IMR-90 (cell line): ENCODE measurements around the gene SFXN2. TPM values are rescaled to one million over a fixed set of nuclear protein-coding genes. Genes with fewer than 3 reads are reported as not detected.

Source experiments
- ATAC-seq: fragments of 200-7000 bp; cut with Tn5 transposase; 2 replicates; pipeline ENCODE4 v1.9.1; 2020; ENCODE audit warnings: low read depth, mild to moderate bottlenecking, moderate library complexity
- BruUV-seq: library from RNA; stranded (reverse); fragments of 400-500 nt; replicated peaks from 2 replicates; lab custom pipeline; 2021; lab: Mats Ljungman, UMichigan
- CTCF ChIA-PET: fragments of 300-600 bp; formaldehyde crosslinking; extraction: SDS; loops from one replicate; lab custom pipeline; 2021; ENCODE audit warnings: antibody characterized with exemption; lab: Yijun Ruan, JAX
- POLR2A ChIA-PET: fragments of 300-600 bp; sonication (Branson Sonifier 250); formaldehyde crosslinking; loops from one replicate; lab custom pipeline; 2022; ENCODE audit warnings: antibody characterized with exemption; ENCODE audit not compliant: unreplicated experiment; lab: Charles Lee
- DNase-seq: peaks from one replicate; pipeline ENCODE4 v3.0.0; 2013
- H2AFZ ChIP-seq: replicated peaks from 2 replicates; pipeline ENCODE3; 2013; ENCODE audit warnings: low read length, mild to moderate bottlenecking; ENCODE audit not compliant: poor library complexity
- H2AK5ac ChIP-seq: 2 replicates; pipeline ENCODE4 v1.6.1; 2013; ENCODE audit warnings: low read depth, low read length, inconsistent platforms
- H2AK9ac ChIP-seq: replicated peaks from 2 replicates; pipeline ENCODE3; 2013; ENCODE audit warnings: mild to moderate bottlenecking, low read depth, low read length, moderate library complexity; ENCODE audit not compliant: poor library complexity
- H2BK120ac ChIP-seq: 2 replicates; pipeline ENCODE4 v1.6.1; 2013; ENCODE audit warnings: low read depth, low read length, inconsistent platforms
- H2BK15ac ChIP-seq: 3 replicates; pipeline ENCODE4 v1.6.1; 2013; ENCODE audit warnings: low read depth, low read length, inconsistent platforms
- H2BK20ac ChIP-seq: 2 replicates; pipeline ENCODE4 v1.6.1; 2013; ENCODE audit warnings: low read depth, mild to moderate bottlenecking, inconsistent platforms, low read length, moderate library complexity
- H2BK5ac ChIP-seq: 2 replicates; pipeline ENCODE4 v1.6.1; 2013; ENCODE audit warnings: mild to moderate bottlenecking, low read depth, low read length, inconsistent platforms; ENCODE audit not compliant: poor library complexity, severe bottlenecking
- H3K14ac ChIP-seq: replicated peaks from 2 replicates; pipeline ENCODE4 v1.6.1; 2013; ENCODE audit warnings: low read depth, low read length, inconsistent platforms
- H3K18ac ChIP-seq: 2 replicates; pipeline ENCODE4 v1.6.1; 2013; ENCODE audit warnings: low read depth, low read length, control low read depth
- H3K23ac ChIP-seq: 2 replicates; pipeline ENCODE4 v1.6.1; 2013; ENCODE audit warnings: low read depth, low read length, inconsistent platforms
- H3K27ac ChIP-seq: 2 replicates; pipeline ENCODE4 v1.5.1; 2013; ENCODE audit warnings: mild to moderate bottlenecking, control low read depth, low read length; ENCODE audit not compliant: insufficient read depth
- H3K27me3 ChIP-seq: 2 replicates; pipeline ENCODE4 v1.6.1; 2013; ENCODE audit warnings: low read length; ENCODE audit not compliant: control insufficient read depth, insufficient read depth
- H3K36me3 ChIP-seq: 2 replicates; pipeline ENCODE4 v1.6.1; 2013; ENCODE audit warnings: low read length, mixed read lengths; ENCODE audit not compliant: control insufficient read depth, insufficient read depth
- H3K4ac ChIP-seq: 2 replicates; pipeline ENCODE4 v1.6.1; 2013; ENCODE audit warnings: low read depth, low read length, inconsistent platforms
- H3K4me1 ChIP-seq: 2 replicates; pipeline ENCODE4 v1.6.1; 2013; ENCODE audit warnings: low read length, mixed read lengths; ENCODE audit not compliant: control insufficient read depth, insufficient read depth
- H3K4me2 ChIP-seq: 2 replicates; pipeline ENCODE4 v1.6.1; 2013; ENCODE audit warnings: low read depth, mild to moderate bottlenecking, control low read depth, low read length, moderate library complexity
- H3K4me3 ChIP-seq: 2 replicates; pipeline ENCODE4 v1.5.1; 2013; ENCODE audit warnings: low read depth, mild to moderate bottlenecking, control low read depth, low read length, moderate library complexity; ENCODE audit not compliant: insufficient read depth
- H3K56ac ChIP-seq: 2 replicates; pipeline ENCODE4 v1.6.1; 2013; ENCODE audit warnings: low read length, inconsistent platforms; ENCODE audit not compliant: insufficient read depth; ENCODE audit errors: extremely low read depth
- H3K79me1 ChIP-seq, 2 experiments: 2 replicates each; pipeline ENCODE4 v1.6.1; 2013; ENCODE audit warnings: low read length in 2 of 2, inconsistent platforms in 1 of 2, low read depth in 1 of 2
- H3K9ac ChIP-seq: 2 replicates; pipeline ENCODE4 v1.6.1; 2013; ENCODE audit warnings: low read depth, low read length, control low read depth
- H3K9me1 ChIP-seq: 2 replicates; pipeline ENCODE4 v1.6.1; 2013; ENCODE audit warnings: low read length, inconsistent platforms; ENCODE audit not compliant: insufficient read depth
- H3K9me3 ChIP-seq: 2 replicates; pipeline ENCODE4 v1.6.1; 2013; ENCODE audit warnings: low read length; ENCODE audit not compliant: control insufficient read depth, insufficient read depth
- H4K20me1 ChIP-seq: 2 replicates; pipeline ENCODE4 v1.6.1; 2013; ENCODE audit warnings: low read length, inconsistent platforms; ENCODE audit not compliant: insufficient read depth
- H4K5ac ChIP-seq: 2 replicates; pipeline ENCODE4 v1.6.1; 2013; ENCODE audit warnings: mild to moderate bottlenecking, low read depth, low read length, control low read depth
- H4K8ac ChIP-seq, 2 experiments: 2 replicates each; pipeline ENCODE4 v1.6.1; 2013; ENCODE audit warnings: low read depth in 2 of 2, low read length in 2 of 2, control low read depth in 1 of 2, inconsistent platforms in 1 of 2
- H4K91ac ChIP-seq: 2 replicates; pipeline ENCODE4 v1.6.1; 2013; ENCODE audit warnings: low read depth, low read length, inconsistent platforms; ENCODE audit not compliant: insufficient read depth
- BHLHE40 ChIP-seq: fragments of 150-350 bp; IDR thresholded peaks from 2 replicates; pipeline ENCODE4 v1.6.1; 2016; ENCODE audit warnings: mild to moderate bottlenecking, low read depth, low read length
- CEBPB ChIP-seq: IDR thresholded peaks from 2 replicates; pipeline ENCODE4 v1.6.1; 2012; ENCODE audit warnings: low read depth, low read length, improper control_type of control experiment
- CHD1 ChIP-seq: IDR thresholded peaks from 2 replicates; pipeline ENCODE4 v1.6.1; 2012; ENCODE audit warnings: low read depth, low read length, improper control_type of control experiment
- FOS ChIP-seq: fragments of 150-350 bp; IDR thresholded peaks from 2 replicates; pipeline ENCODE4 v1.6.1; 2016; ENCODE audit warnings: low read depth, low read length
- MAFK ChIP-seq: IDR thresholded peaks from 2 replicates; pipeline ENCODE4 v1.6.1; 2012; ENCODE audit warnings: low read depth, low read length, improper control_type of control experiment
- MAZ ChIP-seq: IDR thresholded peaks from 2 replicates; pipeline ENCODE4 v1.6.1; 2012; ENCODE audit warnings: low read depth, mild to moderate bottlenecking, low read length, improper control_type of control experiment, moderate library complexity, borderline replicate concordance
- MXI1 ChIP-seq: IDR thresholded peaks from 2 replicates; pipeline ENCODE4 v1.6.1; 2012; ENCODE audit warnings: low read depth, mild to moderate bottlenecking, low read length, moderate library complexity, borderline replicate concordance
- NFE2L2 ChIP-seq: fragments of 150-350 bp; IDR thresholded peaks from 2 replicates; pipeline ENCODE4 v1.6.1; 2016; ENCODE audit warnings: low read depth, mild to moderate bottlenecking, low read length
- POLR2A ChIP-seq: IDR thresholded peaks from 2 replicates; pipeline ENCODE4 v1.6.1; 2012; ENCODE audit warnings: mild to moderate bottlenecking, low read depth, low read length
- RAD21 ChIP-seq: IDR thresholded peaks from 2 replicates; pipeline ENCODE4 v1.6.1; 2012; ENCODE audit warnings: low read length, improper control_type of control experiment
- RCOR1 ChIP-seq: IDR thresholded peaks from 2 replicates; pipeline ENCODE4 v1.6.1; 2012; ENCODE audit warnings: mild to moderate bottlenecking, low read length, improper control_type of control experiment; ENCODE audit not compliant: insufficient replicate concordance
- RFX5 ChIP-seq: IDR thresholded peaks from 2 replicates; pipeline ENCODE4 v1.8.0; 2012; ENCODE audit warnings: low read depth, mild to moderate bottlenecking, low read length, moderate library complexity
- SMC3 ChIP-seq: fragments of 150-350 bp; IDR thresholded peaks from 2 replicates; pipeline ENCODE4 v1.6.1; 2016; ENCODE audit warnings: low read depth, mild to moderate bottlenecking, antibody characterized with exemption, low read length, moderate library complexity
- WGBS, 2 experiments: methylation state at CpG; one replicate each; pipeline versions ENCODE4 v1.1.5 to v1.1.7; 2013; ENCODE audit warnings: missing lambda C conversion rate in 2 of 2; ENCODE audit not compliant: insufficient read length in 1 of 2; ENCODE audit errors: extremely low coverage in 2 of 2; 5-methylcytosine and 5-hydroxymethylcytosine counted together
- dilution Hi-C: fragments of 300-500 bp; cut with HindIII; formaldehyde crosslinking; loops from one replicate; pipeline ENCODE4 v1.14.3; 2018; ENCODE audit warnings: low sequenced_read_pairs; ENCODE audit not compliant: unreplicated experiment
- in situ Hi-C: fragments of 300-500 bp; cut with MboI; formaldehyde crosslinking; loops from 3 replicates; pipeline ENCODE4 v1.14.3; 2019; ENCODE audit warnings: low sequenced_read_pairs, inconsistent platforms, mixed read lengths
- intact Hi-C: fragments of 100-400 bp; cut with micrococcal nuclease; formaldehyde crosslinking; loops from 2 replicates; pipeline ENCODE4 v1.10.0; 2022
- polyA plus RNA-seq, 3 experiments: library from polyadenylated mRNA; depleted of rRNA; stranded (reverse); fragments of >200 nt; gene quantifications; 2 replicates each; pipeline ENCODE4 v1.2.3, GENCODE V29; 2012; ENCODE audit warnings: low replicate concordance in 1 of 3
- total RNA-seq: library from RNA; depleted of rRNA; stranded (reverse); fragments of >200 nt; gene quantifications from 2 replicates; pipeline ENCODE4 v1.2.3, GENCODE V29; 2012
- TF ChIP-seq, protein P1 (sequence below): conservative IDR thresholded peaks from 2 replicates; pipeline ENCODE4 v1.5.1; 2012; ENCODE audit warnings: mild to moderate bottlenecking, low read depth, low read length, improper control_type of control experiment
- TF ChIP-seq, protein P2 (sequence below): fragments of 150-350 bp; IDR thresholded peaks from 2 replicates; pipeline ENCODE4 v1.6.1; 2016; ENCODE audit warnings: low read depth, mild to moderate bottlenecking, low read length, moderate library complexity, borderline replicate concordance
- TF ChIP-seq, protein P3 (sequence below): fragments of 150-350 bp; IDR thresholded peaks from 2 replicates; pipeline ENCODE4 v1.6.1; 2017; ENCODE audit warnings: mild to moderate bottlenecking, antibody characterized with exemption, low read length, low read depth

SFXN2 gene
- total and polyA plus RNA-seq, 2 of the 4 experiments (the other 2 are of a cell fraction) = 6.9 to 11.7 TPM

DNA sequence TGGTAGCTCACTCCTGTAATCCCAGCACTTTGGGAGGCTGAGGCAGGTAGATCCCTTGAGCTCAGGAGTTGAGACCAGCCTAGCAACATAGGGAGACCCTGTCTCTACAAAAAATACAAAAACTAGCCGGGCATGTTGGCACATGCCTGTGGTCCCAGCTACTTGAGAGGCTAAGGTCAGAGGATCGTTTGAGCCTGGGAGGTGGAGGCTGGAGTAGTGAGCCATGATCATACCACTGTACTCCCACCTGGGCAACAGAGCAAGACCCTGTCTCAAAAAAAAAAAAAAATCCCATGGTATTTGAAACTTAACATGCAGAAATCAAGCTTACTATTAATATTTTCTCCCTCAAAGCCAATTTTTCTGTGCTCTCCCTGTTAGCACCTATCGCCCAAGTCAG, 5.9 kb downstream of the SFXN2 start:
- Histone ChIP-seq H2BK20ac (peak overlapping the region; percentile 24; the same call in 1 of the 2 replicates), H3K9me1 (peaks cover 7% of the 10 kb centered on the region), H4K20me1 (peaks cover 3% of the 10 kb centered on the region; the same call in 1 of the 2 replicates), H2AK5ac (no peak overlapping the region), H3K9me3 (no peaks in the 10 kb centered on the region), H3K27ac (no peak overlapping the region), H2AK9ac (no peak overlapping the region), H3K4ac (no peak overlapping the region), H3K79me1 (peaks cover 26 to 41% of the 10 kb centered on the region in 2 experiments), H2BK5ac (no peak overlapping the region), H4K8ac (peak overlapping the region in 1 of 2 experiments; percentile 21; a peak in 1 of 4 replicates), H2AFZ (no peak overlapping the region), H2BK15ac (no peak overlapping the region), H3K4me1 (peaks cover 7% of the 10 kb centered on the region), H3K4me2 (no peak overlapping the region), H3K56ac (no peak overlapping the region), H4K91ac (no peak overlapping the region), H3K23ac (0 out of 2 replicates have a peak overlapping the region, but pooled peaks have one; percentile 42), H3K36me3 (no peaks in the 10 kb centered on the region), H3K4me3 (no peak overlapping the region), H3K14ac (0 out of 2 replicates have a peak overlapping the region, but pooled peaks have one; percentile 40), H3K18ac (peak overlapping the region; percentile 60), H3K9ac (no peak overlapping the region), H2BK120ac (peak overlapping the region; percentile 39; the same call in 1 of the 2 replicates), H3K27me3 (no peaks in the 10 kb centered on the region), H4K5ac (no peak overlapping the region)
- POLR2A ChIA-PET = no interaction called here
- in situ Hi-C loops (no loop called here), dilution Hi-C loops (no loop called here), intact Hi-C loops (loop anchor here (10.0 kb wide), 1 partner anchor 524 kb away; the partner anchor contains the start of gene RPEL1)
- TF ChIP-seq FOS (no peak), MXI1 (no peak), RFX5 (no peak), RAD21 (no peak), POLR2A (no peak), SMC3 (no peak), BHLHE40 (no peak), MAZ (no peak), NFE2L2 (no peak), CEBPB (no peak), CHD1 (no peak), MAFK (no peak), RCOR1 (no peak)
- TF ChIP-seq, protein P1, sequence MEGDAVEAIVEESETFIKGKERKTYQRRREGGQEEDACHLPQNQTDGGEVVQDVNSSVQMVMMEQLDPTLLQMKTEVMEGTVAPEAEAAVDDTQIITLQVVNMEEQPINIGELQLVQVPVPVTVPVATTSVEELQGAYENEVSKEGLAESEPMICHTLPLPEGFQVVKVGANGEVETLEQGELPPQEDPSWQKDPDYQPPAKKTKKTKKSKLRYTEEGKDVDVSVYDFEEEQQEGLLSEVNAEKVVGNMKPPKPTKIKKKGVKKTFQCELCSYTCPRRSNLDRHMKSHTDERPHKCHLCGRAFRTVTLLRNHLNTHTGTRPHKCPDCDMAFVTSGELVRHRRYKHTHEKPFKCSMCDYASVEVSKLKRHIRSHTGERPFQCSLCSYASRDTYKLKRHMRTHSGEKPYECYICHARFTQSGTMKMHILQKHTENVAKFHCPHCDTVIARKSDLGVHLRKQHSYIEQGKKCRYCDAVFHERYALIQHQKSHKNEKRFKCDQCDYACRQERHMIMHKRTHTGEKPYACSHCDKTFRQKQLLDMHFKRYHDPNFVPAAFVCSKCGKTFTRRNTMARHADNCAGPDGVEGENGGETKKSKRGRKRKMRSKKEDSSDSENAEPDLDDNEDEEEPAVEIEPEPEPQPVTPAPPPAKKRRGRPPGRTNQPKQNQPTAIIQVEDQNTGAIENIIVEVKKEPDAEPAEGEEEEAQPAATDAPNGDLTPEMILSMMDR = no peak
- TF ChIP-seq, protein P2, sequence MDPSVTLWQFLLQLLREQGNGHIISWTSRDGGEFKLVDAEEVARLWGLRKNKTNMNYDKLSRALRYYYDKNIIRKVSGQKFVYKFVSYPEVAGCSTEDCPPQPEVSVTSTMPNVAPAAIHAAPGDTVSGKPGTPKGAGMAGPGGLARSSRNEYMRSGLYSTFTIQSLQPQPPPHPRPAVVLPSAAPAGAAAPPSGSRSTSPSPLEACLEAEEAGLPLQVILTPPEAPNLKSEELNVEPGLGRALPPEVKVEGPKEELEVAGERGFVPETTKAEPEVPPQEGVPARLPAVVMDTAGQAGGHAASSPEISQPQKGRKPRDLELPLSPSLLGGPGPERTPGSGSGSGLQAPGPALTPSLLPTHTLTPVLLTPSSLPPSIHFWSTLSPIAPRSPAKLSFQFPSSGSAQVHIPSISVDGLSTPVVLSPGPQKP = no peak
- TF ChIP-seq, protein P3, sequence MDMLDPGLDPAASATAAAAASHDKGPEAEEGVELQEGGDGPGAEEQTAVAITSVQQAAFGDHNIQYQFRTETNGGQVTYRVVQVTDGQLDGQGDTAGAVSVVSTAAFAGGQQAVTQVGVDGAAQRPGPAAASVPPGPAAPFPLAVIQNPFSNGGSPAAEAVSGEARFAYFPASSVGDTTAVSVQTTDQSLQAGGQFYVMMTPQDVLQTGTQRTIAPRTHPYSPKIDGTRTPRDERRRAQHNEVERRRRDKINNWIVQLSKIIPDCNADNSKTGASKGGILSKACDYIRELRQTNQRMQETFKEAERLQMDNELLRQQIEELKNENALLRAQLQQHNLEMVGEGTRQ = no peak
- DNase-seq (no peak), ATAC-seq (no peak)
- WGBS, 2 experiments = no CpG with 5 or more reads among the region's 3 CpGs
- CTCF ChIA-PET = interaction anchor here (0.6 to 1.2 kb wide), 2 partner anchors 42 to 380 kb away, joined by 3 read pairs; no protein-coding TSS in a partner anchor
- no TSS peak for BruUV-seq
